Keratinocyte (primary cell): ENCODE data around the gene ATF6.

Experiments
- CTCF ChIP-seq, 3 experiments: IDR thresholded peaks in 1 of 3; conservative IDR thresholded peaks in 1 of 3; optimal IDR thresholded peaks in 1 of 3; 2 replicates in 2 of 3; 3 replicates in 1 of 3; pipeline versions ENCODE3 to v1.5.1; 2011; ENCODE audit warnings: low read length in 3 of 3, mild to moderate bottlenecking in 3 of 3, moderate library complexity in 2 of 3, control low read depth in 1 of 3, inconsistent platforms in 1 of 3; ENCODE audit not compliant: insufficient read depth in 2 of 3; ENCODE audit errors: extremely low read depth in 1 of 3
- EZH2 ChIP-seq: IDR thresholded peaks from one replicate; pipeline ENCODE4 v1.6.1; 2012; ENCODE audit warnings: inconsistent platforms, mild to moderate bottlenecking, low read length, moderate library complexity

- no peak for TF ChIP-seq CTCF (optimal IDR thresholded peaks at IDR 0.05 in 1 of 3, IDR thresholded peaks at IDR 0.05 in 1 of 3, conservative IDR thresholded peaks at IDR 0.05 in 1 of 3; ENCODE audit: extremely low read depth in 1 of 3, insufficient read depth in 2 of 3, low read length in 3 of 3)
- no peak for TF ChIP-seq EZH2
These were observed 102.7 kb downstream of the ATF6 start for GRCh38 chr1:161868832-161869231.
